Stimulated activated CD4-positive, alpha-beta T cell treated with anti-CD3 and anti-CD28 coated beads, Interleukin-1b, Interleukin-23, amount 100 ng/mL, for 1 hour (primary cell): Measurements from ENCODE around the gene CACNA2D2.

Experiments
- DNase-seq, 2 donors: peaks; one replicate each; pipeline ENCODE4 v3.0.0-alpha.2; 2020; ENCODE audit warnings: low read depth in 2 of 2

Gene CACNA2D2

DNA sequence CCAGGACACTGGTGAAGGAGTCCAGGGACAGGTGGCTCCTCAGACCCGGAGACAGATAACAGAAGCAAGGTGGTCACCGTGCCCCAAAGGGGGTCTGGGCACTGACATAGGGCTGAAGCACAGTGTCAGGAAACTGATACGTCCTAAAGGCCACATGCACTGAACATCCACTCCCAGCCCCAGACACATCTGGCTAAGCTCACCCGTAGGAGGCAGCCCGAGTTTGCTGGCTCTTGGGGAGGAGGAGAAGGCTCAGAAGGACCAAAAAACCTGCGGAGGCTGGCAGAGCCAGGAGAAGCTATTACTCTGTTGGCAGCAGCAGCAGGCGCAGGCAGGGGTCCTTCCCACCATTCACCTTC lies 1.2 kb downstream of the CACNA2D2 start:
- no peak for DNase-seq

DNA sequence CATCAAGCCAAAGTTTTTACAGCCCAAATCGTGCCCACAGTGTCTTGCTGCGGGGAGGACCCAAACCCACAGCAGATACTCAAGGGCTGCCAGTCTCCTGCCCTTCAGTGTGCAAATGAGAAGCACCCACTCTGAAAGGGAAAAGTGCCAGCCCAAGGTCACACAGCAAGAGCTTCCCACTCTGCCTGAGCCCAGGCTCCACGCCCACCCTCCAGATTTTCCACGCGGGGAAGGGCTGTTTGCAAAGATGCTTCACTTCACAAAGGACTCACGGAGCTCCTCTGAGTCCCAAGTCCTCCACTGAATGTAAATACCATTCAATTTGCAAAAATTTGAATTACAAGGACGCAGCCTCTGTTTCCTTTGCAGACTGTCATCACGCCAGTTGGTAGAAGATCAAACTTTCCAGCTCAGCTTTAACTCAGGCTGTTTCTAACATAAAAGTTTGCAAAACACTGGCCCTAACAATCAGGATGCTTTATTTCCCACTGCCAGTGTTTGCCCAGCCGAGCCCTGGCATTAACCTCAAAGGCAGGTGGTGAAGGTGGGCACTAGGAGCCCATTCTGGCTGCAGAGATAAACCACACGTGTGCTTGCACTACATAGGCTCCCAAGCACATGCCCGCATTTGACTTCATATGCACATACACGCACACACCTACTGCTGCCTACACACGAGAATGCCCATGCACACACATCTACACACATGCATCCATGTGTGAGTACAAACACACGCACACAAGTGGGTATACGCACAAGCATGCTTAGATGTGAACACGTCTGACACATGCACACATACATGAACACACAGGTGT lies 7.6 kb downstream of the CACNA2D2 start:
- DNase-seq: no peak

DNA sequence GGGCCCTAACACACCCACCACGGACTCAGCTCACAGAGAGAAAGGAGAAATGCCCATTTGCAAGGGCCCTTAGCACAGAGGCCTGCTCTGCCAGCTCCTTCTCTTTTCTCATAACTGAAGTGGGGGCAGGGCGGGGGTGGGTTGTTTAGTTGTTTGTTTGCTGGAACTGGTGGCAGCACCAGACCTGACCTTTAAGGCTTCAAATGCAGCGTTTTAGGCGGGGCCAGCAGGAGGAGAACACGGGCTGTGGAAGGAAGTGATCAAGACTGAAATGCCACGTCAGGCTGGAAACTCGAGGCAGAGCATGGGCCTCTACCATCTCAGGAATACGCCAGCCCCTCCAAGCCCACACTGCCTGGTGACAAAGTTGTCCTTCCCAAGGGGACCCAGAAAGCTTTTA lies 9.3 kb downstream of the CACNA2D2 start:
- no peak for DNase-seq

DNA sequence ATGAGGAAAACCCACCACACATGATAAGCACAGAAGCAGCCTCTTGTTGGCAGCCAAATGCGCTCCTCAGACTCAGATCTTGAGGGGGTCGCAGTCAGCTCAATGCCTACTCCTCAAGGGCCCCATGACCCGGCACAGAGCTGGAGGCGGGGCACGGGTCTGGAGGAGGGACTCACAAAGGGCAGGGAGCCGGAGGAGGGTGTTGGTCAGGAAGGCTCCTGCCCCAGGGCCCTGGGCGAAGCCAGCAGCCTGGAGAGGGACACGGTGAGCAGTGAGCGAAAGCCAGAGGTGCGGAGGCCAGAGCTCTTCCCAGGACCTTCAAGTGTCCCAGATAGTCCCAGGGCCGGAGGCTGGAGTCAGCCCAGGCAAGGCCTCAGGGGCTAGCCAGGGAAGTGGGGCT lies 9.8 kb downstream of the CACNA2D2 start:
- DNase-seq: no peak

DNA sequence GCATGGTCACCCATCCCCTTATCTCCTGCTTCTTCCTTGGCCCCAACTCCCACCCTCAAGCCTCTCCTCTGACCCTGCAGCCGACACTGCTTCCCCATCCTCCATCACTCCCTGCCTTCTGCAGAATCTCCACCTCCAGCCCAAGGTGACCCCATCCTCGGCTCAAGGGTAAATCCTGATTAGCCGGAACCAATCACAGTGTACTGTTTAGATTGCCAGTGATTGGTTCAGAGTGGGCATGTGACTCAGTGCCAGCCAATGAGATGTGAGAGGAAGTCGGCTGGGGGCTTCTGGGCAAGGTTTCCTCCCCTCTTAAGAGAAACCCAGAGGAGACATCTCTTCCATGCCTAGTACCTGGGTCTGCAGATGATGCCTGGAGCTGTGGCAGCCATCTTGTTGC lies 10.3 kb downstream of the CACNA2D2 start:
- no peak for DNase-seq

DNA sequence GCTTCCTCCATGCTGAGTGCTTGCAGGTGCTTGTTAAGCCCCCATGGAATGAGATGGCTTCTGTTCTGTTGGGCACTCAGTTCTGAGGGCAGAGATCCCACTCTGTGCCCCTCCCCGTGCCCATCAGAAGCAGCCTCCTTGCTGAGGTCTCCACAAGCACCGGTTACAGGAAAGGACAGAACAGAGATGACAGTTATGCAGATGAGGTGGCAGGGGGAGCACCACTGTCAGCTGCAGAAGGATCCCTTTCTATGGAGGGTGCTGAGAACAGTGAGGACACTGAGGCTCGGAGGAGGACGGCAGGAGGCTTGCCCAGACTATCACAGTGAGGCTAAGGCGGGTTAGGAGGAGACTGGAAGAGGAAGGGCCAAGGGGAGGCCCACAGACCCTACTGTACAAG lies 12.4 kb downstream of the CACNA2D2 start:
- DNase-seq: no peak

DNA sequence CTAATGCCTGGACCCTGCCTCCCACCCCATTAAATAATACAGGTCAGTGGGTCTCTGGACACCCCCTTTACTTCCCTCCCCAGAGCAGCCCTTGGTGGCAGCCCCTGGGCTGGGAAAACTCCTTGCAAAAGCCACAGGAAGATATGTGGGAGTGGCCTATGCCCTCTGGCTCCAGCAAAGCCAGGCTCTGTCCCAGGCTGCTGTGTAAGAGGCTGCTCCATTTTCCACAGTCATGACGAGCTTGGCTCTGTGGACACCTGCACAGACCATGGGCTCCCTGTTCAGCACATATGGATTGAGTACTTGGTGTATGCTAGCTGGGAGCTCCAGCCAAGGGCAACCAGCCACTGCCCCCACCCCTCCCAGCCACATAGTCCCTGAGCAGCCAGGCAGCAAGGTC lies 13.0 kb downstream of the CACNA2D2 start:
- no peak for DNase-seq

DNA sequence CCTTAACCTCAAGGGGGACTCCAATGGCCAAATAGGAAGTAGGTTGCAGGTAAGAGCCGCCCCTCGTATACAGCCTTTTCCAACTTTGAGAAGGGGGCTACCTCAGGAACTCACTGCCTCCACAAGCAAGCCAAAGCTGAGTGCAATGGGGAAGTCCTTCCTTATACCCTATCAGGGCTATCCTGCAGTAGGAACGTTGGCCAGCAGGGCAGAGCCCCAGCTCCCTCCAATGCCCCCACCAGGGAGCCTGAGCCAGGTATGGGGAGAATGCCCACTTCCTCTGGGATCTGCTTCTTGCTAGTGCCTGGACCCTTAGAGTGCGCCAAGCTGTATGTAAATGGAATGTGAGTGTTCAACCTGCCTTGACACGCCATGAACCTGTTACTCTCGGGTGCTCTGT lies 16.3 kb downstream of the CACNA2D2 start:
- no peak for DNase-seq

DNA sequence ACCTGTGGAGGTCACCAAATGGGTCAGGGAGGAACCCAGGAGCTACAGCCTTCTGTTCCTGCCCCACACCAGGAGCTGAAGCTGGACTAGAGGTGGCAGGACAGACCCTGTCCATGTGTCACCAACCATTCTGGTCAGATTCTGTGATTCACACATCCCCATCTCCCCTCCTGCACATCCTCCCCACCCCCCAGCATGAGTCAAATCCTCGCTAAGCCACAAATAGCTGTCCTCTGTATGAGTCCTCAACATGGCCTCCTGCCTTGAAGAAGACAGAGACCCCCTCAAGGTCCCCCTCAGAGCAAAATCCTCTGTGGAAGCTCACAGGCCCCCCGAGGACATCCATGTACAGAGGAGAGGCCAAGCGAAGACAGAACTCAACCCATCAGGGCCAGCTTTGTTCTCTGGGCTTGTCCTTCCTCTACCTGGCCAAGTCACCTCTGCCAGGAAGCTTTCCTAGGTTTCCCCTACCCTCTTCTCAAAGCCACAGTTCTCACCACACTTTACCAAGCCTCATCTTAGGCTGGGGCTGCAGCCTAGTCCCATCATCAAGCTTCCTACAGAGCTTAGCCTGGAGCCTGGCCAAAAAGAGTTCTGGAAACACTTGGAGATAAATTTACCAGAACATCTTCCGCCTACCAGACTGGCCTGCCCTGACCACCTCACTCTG lies 17.1 kb downstream of the CACNA2D2 start:
- no peak for DNase-seq

DNA sequence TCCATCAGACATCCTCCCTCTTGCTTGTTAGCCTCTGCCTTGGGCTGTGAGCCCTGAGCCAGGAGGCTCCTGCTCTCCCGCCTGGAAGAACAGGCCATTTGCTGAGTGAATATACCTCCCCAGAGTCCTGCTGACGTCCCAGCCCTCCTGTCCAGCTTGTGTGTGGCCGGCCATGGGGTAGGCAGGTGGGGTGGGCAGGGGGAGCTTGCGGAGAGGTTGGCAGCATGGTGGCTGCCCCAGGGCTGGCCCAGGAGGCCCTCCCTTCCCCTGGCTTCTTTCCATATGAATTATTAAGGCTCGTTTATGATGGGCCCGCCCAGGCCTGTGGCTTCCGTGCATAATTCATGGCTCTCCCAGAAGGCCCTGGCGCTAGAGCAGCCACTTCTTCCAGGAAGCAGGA lies 18.7 kb downstream of the CACNA2D2 start:
- DNase-seq: no peak

DNA sequence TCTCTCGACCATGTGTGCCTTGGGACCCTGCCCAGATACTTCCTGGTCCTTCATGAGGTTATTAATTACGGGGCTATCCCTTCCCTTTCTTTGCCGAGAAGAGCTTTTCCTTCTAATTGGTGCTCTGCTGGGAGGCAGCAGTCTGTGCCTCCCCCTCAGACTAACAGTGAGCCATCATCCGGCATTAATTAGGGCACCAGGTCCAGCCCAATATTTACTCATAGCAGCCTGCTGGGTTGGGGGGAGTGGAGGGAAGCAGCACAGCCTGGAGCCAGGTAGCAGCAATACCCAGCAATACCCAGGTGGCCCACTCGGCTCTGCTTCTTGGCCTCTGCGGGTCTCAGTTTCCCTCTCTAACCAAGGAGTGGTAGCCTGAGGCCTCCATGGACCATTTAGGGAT lies 20.1 kb downstream of the CACNA2D2 start:
- no peak for DNase-seq

DNA sequence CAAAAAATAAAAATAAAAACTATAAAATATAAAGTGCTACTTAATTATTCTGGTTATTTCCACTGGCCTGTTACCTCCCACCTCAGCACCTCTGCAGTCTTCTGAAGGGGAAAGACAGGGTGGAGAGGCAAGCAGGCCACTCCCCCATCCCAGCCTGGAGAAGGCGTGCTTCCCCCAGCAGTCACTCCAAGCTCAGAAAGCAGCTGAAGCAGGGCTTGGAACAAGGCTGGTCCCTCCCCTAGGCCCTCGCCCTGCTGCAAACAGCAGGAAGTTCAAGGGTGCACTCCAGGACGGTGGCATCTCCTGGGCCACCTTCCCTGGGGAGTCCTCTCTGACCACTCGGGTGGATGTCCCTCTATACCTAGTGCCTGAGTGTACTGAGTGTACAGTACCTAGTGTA lies 21.4 kb downstream of the CACNA2D2 start:
- DNase-seq: no peak

DNA sequence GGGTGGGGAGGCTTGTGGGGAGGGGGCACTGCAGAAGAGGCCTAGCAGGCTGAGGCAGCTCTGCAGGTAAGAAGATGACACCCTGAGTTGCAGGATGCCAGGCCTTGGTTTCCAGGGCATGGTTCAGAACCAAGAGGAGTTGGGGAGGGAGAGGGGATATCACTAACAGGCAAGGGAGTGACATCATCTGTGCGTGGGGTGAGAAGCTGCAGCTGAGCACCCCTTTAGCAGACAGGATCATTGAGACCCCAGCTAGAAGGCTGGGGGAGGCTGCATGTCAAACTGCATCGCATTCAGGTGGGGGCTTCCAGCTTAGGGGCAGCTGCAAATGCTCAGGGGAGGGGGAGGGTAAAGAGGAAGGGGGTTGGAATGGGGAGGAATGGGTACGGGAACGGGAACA lies 23.0 kb downstream of the CACNA2D2 start:
- no peak for DNase-seq

DNA sequence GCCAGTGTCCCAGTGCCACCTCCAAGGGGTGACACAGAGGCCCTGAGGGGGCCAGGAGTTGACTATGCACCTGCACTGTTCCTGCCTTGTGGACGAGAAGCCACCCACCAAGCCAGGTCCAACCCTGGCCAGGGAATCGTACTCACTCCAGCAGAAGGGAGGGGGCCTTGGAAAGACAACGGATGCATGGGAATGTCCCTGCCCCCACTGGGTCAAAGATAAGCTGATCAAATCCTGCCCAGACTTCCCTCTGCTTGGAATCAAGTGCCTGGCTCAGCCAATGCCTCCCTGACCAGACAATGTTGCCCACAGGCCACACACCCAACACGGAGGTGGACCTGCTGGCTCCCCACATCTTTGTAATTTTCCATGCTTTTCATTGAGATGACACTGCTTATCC lies 23.9 kb downstream of the CACNA2D2 start:
- no peak for DNase-seq

DNA sequence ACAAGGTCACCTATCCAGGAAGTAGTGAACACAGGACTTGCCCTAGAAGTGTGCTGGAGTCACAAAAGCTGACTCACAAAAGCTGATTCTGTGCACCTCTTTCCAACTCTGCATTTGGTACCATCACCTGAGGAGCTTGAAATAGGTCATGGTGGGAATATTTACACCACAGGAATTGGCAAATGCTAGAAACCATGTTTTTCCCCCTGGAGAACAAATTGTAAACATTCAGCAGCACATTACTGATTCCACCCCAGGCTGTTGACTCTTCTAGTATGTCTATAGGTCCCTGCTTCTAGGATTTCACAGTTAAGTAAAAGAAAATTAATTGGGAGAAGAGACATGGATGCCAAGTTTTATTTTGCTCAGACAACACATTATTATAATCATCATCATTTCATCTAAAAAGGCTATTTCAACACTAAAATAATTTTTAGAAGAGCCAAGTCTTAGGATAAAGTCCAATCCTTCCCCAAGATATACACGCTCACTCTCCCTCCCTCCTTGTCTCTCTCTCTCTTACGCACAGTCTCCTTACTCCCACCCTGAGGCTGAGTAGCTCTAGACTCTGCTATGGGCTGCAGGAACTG lies 24.7 kb downstream of the CACNA2D2 start:
- DNase-seq: no peak

DNA sequence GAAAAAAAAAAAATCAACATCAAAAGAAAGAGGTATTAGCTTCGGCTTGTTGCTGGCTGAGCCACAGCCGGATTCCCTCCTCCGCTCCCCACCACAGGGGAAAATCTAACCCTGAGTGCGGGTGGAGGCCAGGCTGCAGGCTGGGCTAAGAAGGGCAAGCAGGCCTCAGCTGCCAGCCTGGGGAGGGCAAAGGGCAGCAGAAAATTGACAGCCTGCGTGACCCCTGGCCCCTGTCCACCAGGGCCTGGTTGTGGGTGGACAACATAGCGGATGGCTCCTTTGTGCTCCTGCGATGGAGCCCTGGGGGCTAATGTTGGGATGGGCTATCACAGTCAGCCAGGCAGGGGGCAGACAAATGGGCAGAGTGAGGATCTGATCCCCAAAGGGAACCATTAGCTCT lies 25.4 kb downstream of the CACNA2D2 start:
- DNase-seq: no peak

DNA sequence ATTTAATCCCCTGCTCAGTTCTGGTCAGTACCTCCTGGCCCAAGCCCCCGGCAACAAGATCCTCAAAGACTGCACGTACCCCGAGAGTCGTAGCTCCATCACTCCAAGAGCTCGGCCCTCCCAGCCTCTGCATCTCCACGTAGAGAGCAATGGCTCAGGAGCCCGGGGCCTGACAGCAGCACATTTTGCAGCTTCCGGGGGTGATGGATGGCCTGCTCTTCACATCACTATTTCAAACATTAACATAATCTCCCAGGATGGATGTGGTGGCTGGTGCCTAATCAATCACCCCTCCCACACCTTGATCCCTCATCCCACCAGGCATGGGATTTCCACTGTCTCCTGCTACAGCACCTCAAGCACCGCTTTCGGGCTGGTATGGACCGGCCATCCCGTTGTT lies 28.1 kb downstream of the CACNA2D2 start:
- DNase-seq: no peak

DNA sequence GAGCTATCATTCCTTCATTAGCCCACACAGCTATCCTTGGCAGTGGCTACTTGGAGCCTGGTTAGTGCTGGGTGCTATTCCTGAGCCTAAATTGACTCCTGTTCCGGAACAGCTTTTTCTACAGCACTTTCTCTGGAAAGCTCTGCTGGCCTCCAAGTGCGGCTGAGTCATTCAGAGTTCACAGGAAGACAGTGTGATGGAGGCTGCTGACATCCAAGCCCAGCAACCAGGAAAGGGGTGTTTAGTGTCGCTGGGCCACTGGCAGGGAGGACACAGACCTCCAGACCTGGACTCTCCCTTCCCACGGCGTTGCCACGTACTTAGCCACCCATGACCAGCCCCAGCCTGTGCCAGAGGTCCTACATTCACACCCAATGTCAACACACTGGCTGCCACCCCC lies 28.7 kb downstream of the CACNA2D2 start:
- no peak for DNase-seq

DNA sequence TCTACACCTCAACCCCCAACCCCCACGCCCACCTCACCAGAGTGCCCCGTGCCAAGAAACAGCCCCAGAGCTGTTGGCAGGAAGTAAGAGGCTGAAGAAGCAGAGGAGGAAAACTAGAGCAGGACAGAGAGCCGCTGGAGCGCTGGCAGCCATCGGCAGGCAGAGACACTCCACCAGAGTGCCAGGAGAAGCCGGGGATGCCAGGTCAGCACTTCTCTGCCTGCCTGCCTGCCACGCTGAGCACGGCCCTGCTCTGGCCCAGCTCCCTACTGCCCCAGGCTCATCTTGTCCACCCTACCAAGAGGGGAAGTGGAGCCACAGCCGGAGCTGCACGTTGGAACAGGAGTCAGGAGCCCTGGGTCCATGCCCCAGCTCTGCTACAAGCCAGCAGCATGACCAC lies 29.7 kb downstream of the CACNA2D2 start:
- no peak for DNase-seq

DNA sequence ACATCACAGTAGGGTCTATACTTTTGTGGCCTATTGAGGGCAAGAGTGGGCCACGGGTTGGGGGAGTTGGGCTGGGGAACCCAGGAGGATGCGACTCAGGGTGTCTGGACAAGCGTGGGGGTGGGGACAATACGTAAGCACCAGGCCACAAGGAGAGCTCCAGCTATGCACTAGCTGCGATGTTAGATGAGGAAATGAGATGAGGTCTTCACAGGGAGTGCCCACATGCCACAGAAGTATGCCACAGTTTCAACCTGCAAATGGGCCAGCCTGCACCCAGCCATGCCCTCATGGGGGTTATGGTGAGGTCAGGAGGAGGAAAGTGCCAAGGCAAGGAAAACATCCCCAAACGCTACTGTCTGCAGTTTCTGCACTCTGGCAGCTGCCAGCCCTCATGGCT lies 30.5 kb downstream of the CACNA2D2 start:
- DNase-seq: no peak

DNA sequence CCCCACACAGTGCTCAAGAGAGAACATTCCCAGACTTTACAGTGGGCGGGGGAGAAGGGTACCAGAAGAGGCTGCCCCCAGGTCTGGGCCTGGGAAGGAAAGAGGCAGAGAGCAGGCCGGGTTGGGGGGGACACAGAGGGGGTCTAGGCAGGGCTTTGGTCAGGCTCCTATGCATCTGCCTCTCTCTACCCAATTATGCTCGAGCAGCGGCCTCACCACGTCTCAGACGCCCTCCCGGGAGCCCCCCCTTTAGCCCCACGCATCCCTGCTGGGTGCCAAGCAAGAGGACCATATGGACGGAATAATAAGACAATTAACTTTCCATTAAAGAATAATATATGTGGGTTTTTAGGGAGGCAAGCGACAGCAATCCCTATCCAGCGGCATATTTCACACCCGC lies 32.8 kb downstream of the CACNA2D2 start:
- DNase-seq: no peak

DNA sequence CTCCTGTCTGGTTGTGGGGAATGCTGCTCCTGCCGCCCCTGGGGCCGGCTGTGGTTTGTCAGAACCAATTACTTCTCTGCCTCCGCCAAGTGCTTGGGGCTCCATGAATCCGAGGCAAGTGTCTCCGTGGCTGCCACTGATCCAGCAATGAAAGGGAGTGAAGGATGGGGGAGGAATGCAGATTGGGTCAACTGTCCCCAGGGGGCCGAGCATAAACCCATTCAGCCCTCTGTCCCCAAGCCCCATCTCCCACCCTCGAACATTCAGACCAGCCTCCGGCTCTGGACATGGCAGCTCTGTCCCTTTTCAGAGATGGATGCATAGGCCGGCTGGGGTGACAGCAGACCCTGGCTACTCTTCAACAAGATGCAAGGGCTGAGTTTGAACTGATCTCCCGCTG lies 35.5 kb downstream of the CACNA2D2 start:
- DNase-seq: no peak

DNA sequence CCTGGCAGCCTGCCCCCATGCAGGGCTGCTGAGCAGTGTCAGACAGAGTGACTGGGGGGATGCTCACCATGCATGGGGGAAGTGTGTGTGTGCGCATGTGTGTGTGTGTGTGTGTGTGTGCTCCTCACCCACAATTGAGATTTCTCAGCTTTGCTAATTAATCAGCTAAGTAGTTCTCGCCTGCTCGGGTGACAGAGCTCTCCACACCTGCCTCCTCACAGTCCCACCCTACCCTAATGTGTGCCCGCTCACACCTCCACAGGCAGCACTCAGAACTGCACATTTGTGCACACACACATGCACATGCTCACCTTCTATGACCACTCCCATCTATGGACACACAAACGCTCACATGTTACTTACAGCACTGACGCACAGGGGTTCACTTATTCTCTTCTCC lies 37.3 kb downstream of the CACNA2D2 start:
- no peak for DNase-seq
